DND-41 (cell line): ENCODE results near the gene CEP104.

ENCODE experiments used
- ATAC-seq: fragments of 200-7000 bp; cut with Tn5 transposase; 3 replicates; pipeline ENCODE4 v1.9.1; 2021; ENCODE audit warnings: low read depth; ENCODE audit not compliant: insufficient read depth
- DNase-seq: peaks from one replicate; pipeline ENCODE4 v3.0.0-alpha.2; 2020
- H2AFZ ChIP-seq: 2 replicates; pipeline ENCODE4 v1.6.0; 2012; ENCODE audit warnings: low read depth, low read length
- H3K27ac ChIP-seq: 2 replicates; pipeline ENCODE4 v1.5.1; 2012; ENCODE audit warnings: low read length, inconsistent platforms
- H3K27me3 ChIP-seq: fragments of 200-600 bp; sonication (generic); 2 replicates; pipeline ENCODE4 v1.6.0; 2012; ENCODE audit warnings: low read length, mild to moderate bottlenecking, inconsistent platforms; ENCODE audit not compliant: insufficient read depth, poor library complexity
- H3K36me3 ChIP-seq: 2 replicates; pipeline ENCODE4 v1.5.1; 2012; ENCODE audit warnings: low read length, inconsistent platforms; ENCODE audit not compliant: insufficient read depth
- H3K4me1 ChIP-seq: 2 replicates; pipeline ENCODE4 v1.5.1; 2012; ENCODE audit warnings: mild to moderate bottlenecking, low read length; ENCODE audit not compliant: insufficient read depth
- H3K4me2 ChIP-seq: 2 replicates; pipeline ENCODE4 v1.6.0; 2012; ENCODE audit warnings: mild to moderate bottlenecking, moderate library complexity, low read length, inconsistent platforms; ENCODE audit not compliant: insufficient read depth
- H3K4me3 ChIP-seq, 2 experiments: fragments of 200-600 bp in 1 of 2; shearing (Covaris generic) in 1 of 2; 2 replicates each; pipeline ENCODE4 v1.5.1; 2012 to 2016; ENCODE audit warnings: inconsistent platforms in 2 of 2, low read length in 2 of 2, mild to moderate bottlenecking in 2 of 2, low read depth in 1 of 2, moderate library complexity in 1 of 2
- H3K79me2 ChIP-seq: 2 replicates; pipeline ENCODE4 v1.6.0; 2012; ENCODE audit warnings: low read length, inconsistent platforms; ENCODE audit not compliant: insufficient read depth
- H3K9ac ChIP-seq: 2 replicates; pipeline ENCODE4 v1.6.0; 2012; ENCODE audit warnings: low read depth, mild to moderate bottlenecking, inconsistent platforms, low read length, moderate library complexity
- H3K9me3 ChIP-seq: 2 replicates; pipeline ENCODE4 v1.5.1; 2012; ENCODE audit warnings: low read length, moderate library complexity, mild to moderate bottlenecking, inconsistent platforms; ENCODE audit not compliant: insufficient read depth, severe bottlenecking
- H4K20me1 ChIP-seq: 2 replicates; pipeline ENCODE4 v1.6.0; 2012; ENCODE audit warnings: low read length; ENCODE audit not compliant: insufficient read depth
- EZH2 ChIP-seq: IDR thresholded peaks from 3 replicates; pipeline ENCODE4 v1.6.1; 2012; ENCODE audit warnings: borderline replicate concordance, low read depth, mild to moderate bottlenecking, moderate library complexity, low read length, inconsistent platforms; ENCODE audit not compliant: severe bottlenecking
- TF ChIP-seq, protein P1 (sequence below): IDR thresholded peaks from 2 replicates; pipeline ENCODE4 v1.5.1; 2012; ENCODE audit warnings: borderline replicate concordance, low read length, moderate library complexity, mild to moderate bottlenecking; ENCODE audit not compliant: poor library complexity, severe bottlenecking; ENCODE audit errors: extremely low read depth

CEP104 gene

GRCh38 chr1:3819771-3820200 is 37.2 kb downstream of the CEP104 start:
- ATAC-seq (no peak), DNase-seq (no peak)
- no peaks in the 10 kb centered on the region for H3K4me1 ChIP-seq
- no peak overlapping the region for H3K27ac ChIP-seq
- H2AFZ ChIP-seq: no peak overlapping the region
- no peak overlapping the region for H3K9ac ChIP-seq
- no peaks in the 10 kb centered on the region for H3K9me3 ChIP-seq
- no peak overlapping the region for H3K4me2 ChIP-seq
- peaks cover 40% of the 10 kb centered on the region for H3K36me3 ChIP-seq
- no peak overlapping the region for H3K4me3 ChIP-seq
- no peaks in the 10 kb centered on the region for H3K79me2 ChIP-seq
- TF ChIP-seq, protein P1, sequence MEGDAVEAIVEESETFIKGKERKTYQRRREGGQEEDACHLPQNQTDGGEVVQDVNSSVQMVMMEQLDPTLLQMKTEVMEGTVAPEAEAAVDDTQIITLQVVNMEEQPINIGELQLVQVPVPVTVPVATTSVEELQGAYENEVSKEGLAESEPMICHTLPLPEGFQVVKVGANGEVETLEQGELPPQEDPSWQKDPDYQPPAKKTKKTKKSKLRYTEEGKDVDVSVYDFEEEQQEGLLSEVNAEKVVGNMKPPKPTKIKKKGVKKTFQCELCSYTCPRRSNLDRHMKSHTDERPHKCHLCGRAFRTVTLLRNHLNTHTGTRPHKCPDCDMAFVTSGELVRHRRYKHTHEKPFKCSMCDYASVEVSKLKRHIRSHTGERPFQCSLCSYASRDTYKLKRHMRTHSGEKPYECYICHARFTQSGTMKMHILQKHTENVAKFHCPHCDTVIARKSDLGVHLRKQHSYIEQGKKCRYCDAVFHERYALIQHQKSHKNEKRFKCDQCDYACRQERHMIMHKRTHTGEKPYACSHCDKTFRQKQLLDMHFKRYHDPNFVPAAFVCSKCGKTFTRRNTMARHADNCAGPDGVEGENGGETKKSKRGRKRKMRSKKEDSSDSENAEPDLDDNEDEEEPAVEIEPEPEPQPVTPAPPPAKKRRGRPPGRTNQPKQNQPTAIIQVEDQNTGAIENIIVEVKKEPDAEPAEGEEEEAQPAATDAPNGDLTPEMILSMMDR: no peak
- TF ChIP-seq EZH2: no peak
- no peaks in the 10 kb centered on the region for H4K20me1 ChIP-seq
- no peaks in the 10 kb centered on the region for H3K27me3 ChIP-seq

- Histone ChIP-seq H3K27me3 (no peaks in the 10 kb centered on the region), H3K9me3 (no peaks in the 10 kb centered on the region), H3K4me1 (no peaks in the 10 kb centered on the region), H3K36me3 (peaks cover 41% of the 10 kb centered on the region), H3K4me2 (no peak overlapping the region), H3K79me2 (no peaks in the 10 kb centered on the region), H4K20me1 (no peaks in the 10 kb centered on the region), H3K9ac (no peak overlapping the region), H3K27ac (no peak overlapping the region), H2AFZ (no peak overlapping the region), H3K4me3 (no peak overlapping the region)
- ATAC-seq (no peak), DNase-seq (no peak)
- TF ChIP-seq, protein P1: no peak
- TF ChIP-seq EZH2: no peak
Observed at GRCh38 chr1:3817821-3818597, 39.0 kb downstream of the CEP104 start.

- H2AFZ ChIP-seq: no peak overlapping the region
- no peak for DNase-seq
Observed at GRCh38 chr1:3817138-3817740, 39.8 kb downstream of the CEP104 start.

More at GRCh38 chr1:3817138-3817740, 39.8 kb downstream of the CEP104 start:
- peaks cover 33% of the 10 kb centered on the region for H3K36me3 ChIP-seq
- no peaks in the 10 kb centered on the region for H3K4me1 ChIP-seq
- no peaks in the 10 kb centered on the region for H3K79me2 ChIP-seq
- H3K27me3 ChIP-seq: no peaks in the 10 kb centered on the region
- H3K27ac ChIP-seq: no peak overlapping the region
- H4K20me1 ChIP-seq: no peaks in the 10 kb centered on the region
- no peak overlapping the region for H3K4me2 ChIP-seq
- H3K9me3 ChIP-seq: no peaks in the 10 kb centered on the region
- TF ChIP-seq EZH2: no peak
- TF ChIP-seq, protein P1: no peak
- H3K4me3 ChIP-seq: no peak overlapping the region
- no peak for ATAC-seq
- no peak overlapping the region for H3K9ac ChIP-seq
